DOHH2 (cell line): ENCODE data around the gene FRS3.

Source experiments
- H3F3A ChIP-seq: fragments of 200-600 bp; sonication (generic), shearing (Covaris generic); 2 replicates; pipeline ENCODE4 v1.6.0; 2016; ENCODE audit warnings: antibody characterized with exemption, mild to moderate bottlenecking; ENCODE audit not compliant: control insufficient read depth, insufficient read depth
- H3K27ac ChIP-seq: fragments of 200-600 bp; sonication (generic); 2 replicates; pipeline ENCODE4 v1.5.1; 2014; ENCODE audit warnings: low read depth, mild to moderate bottlenecking, low read length, moderate library complexity
- H3K27me3 ChIP-seq: fragments of 200-600 bp; sonication (generic); 2 replicates; pipeline ENCODE4 v1.6.1; 2014; ENCODE audit warnings: mild to moderate bottlenecking, low read length, mixed read lengths; ENCODE audit not compliant: control insufficient read depth
- H3K36me3 ChIP-seq: fragments of 200-600 bp; sonication (generic); 2 replicates; pipeline ENCODE4 v1.6.1; 2014; ENCODE audit warnings: mild to moderate bottlenecking, low read length, moderate library complexity, mixed read lengths; ENCODE audit not compliant: control insufficient read depth
- H3K4me1 ChIP-seq: fragments of 200-600 bp; sonication (generic); 2 replicates; pipeline ENCODE4 v1.6.1; 2014; ENCODE audit warnings: mild to moderate bottlenecking, low read length, mixed read lengths; ENCODE audit not compliant: control insufficient read depth
- H3K4me2 ChIP-seq: fragments of 200-600 bp; sonication (generic); 2 replicates; pipeline ENCODE4 v1.6.0; 2014; ENCODE audit warnings: mild to moderate bottlenecking, low read length, moderate library complexity
- H3K4me3 ChIP-seq: fragments of 200-600 bp; sonication (generic); 2 replicates; pipeline ENCODE4 v1.5.1; 2014; ENCODE audit warnings: mild to moderate bottlenecking, low read length, mixed read lengths
- H3K79me2 ChIP-seq: fragments of 200-600 bp; sonication (generic); 2 replicates; pipeline ENCODE4 v1.6.1; 2014; ENCODE audit warnings: mild to moderate bottlenecking, low read length, mixed read lengths; ENCODE audit not compliant: control insufficient read depth
- H3K9me2 ChIP-seq: fragments of 200-600 bp; sonication (generic); replicated peaks from 2 replicates; pipeline ENCODE4 v1.6.1; 2014; ENCODE audit warnings: mild to moderate bottlenecking, low read length, mixed read lengths; ENCODE audit not compliant: control insufficient read depth
- H3K9me3 ChIP-seq: fragments of 200-600 bp; sonication (generic); 2 replicates; pipeline ENCODE4 v1.6.1; 2014; ENCODE audit warnings: antibody characterized with exemption, low read length, mixed read lengths; ENCODE audit not compliant: control insufficient read depth, insufficient read depth
- H4K20me1 ChIP-seq: fragments of 200-600 bp; sonication (generic); 2 replicates; pipeline ENCODE4 v1.6.0; 2014; ENCODE audit warnings: low read depth, mild to moderate bottlenecking, antibody characterized with exemption, low read length, moderate library complexity; ENCODE audit not compliant: control insufficient read depth, insufficient read depth
- CTCF ChIP-seq: fragments of 200-600 bp; sonication (generic); IDR thresholded peaks from one replicate; pipeline ENCODE4 v1.5.1; 2014; ENCODE audit warnings: antibody characterized with exemption, mild to moderate bottlenecking, low read depth, low read length; ENCODE audit not compliant: poor library complexity, severe bottlenecking
- EZH2phosphoT487 ChIP-seq: fragments of 200-600 bp; sonication (generic); IDR thresholded peaks from 2 replicates; pipeline ENCODE4 v1.6.1; 2017; ENCODE audit warnings: borderline replicate concordance, mild to moderate bottlenecking, antibody characterized with exemption, low read length, moderate library complexity, mixed read lengths

FRS3 gene

GRCh38 chr6:41722969-41723529 lies 56.7 kb downstream of the FRS3 start:
- no peak for TF ChIP-seq CTCF
- no peak for TF ChIP-seq EZH2phosphoT487
- H3K4me2 ChIP-seq = peak overlapping the region; percentile 93
- H3K4me3 ChIP-seq = peak overlapping the region; percentile 73
- no peaks in the 10 kb centered on the region for H3K9me2 ChIP-seq
- peaks cover 10% of the 10 kb centered on the region; the same call in 1 of the 2 replicates for H3F3A ChIP-seq
- peak overlapping the region; percentile 87 for H3K27ac ChIP-seq
- H3K4me1 ChIP-seq = peaks cover 92% of the 10 kb centered on the region
- no peaks in the 10 kb centered on the region for H3K27me3 ChIP-seq
- no peaks in the 10 kb centered on the region for H3K9me3 ChIP-seq
- peaks cover 13% of the 10 kb centered on the region for H4K20me1 ChIP-seq
- H3K79me2 ChIP-seq = peaks cover 95% of the 10 kb centered on the region
- peaks cover 23% of the 10 kb centered on the region for H3K36me3 ChIP-seq

GRCh38 chr6:41721414-41721813 lies 58.3 kb downstream of the FRS3 start:
- Histone ChIP-seq H3K4me2 (0 out of 2 replicates have a peak overlapping the region, but pooled peaks have one; percentile 1), H3K9me2 (no peaks in the 10 kb centered on the region), H3K27ac (no peak overlapping the region), H3K36me3 (peaks cover 24% of the 10 kb centered on the region), H3K4me1 (peaks cover 95% of the 10 kb centered on the region), H3F3A (peaks cover 10% of the 10 kb centered on the region), H4K20me1 (peaks cover 13% of the 10 kb centered on the region), H3K27me3 (no peaks in the 10 kb centered on the region), H3K4me3 (no peak overlapping the region), H3K9me3 (no peaks in the 10 kb centered on the region), H3K79me2 (peaks cover 97% of the 10 kb centered on the region)
- TF ChIP-seq EZH2phosphoT487 (no peak), CTCF (no peak)

- H4K20me1 ChIP-seq = peaks cover 18% of the 10 kb centered on the region
- H3K9me2 ChIP-seq = no peaks in the 10 kb centered on the region
- peaks cover 98% of the 10 kb centered on the region for H3K79me2 ChIP-seq
- H3K4me2 ChIP-seq = no peak overlapping the region
- no peak overlapping the region for H3K4me3 ChIP-seq
- peaks cover 98% of the 10 kb centered on the region for H3K4me1 ChIP-seq
- H3K9me3 ChIP-seq = no peaks in the 10 kb centered on the region
- peaks cover 7% of the 10 kb centered on the region for H3F3A ChIP-seq
- no peaks in the 10 kb centered on the region for H3K27me3 ChIP-seq
- TF ChIP-seq CTCF (no peak), EZH2phosphoT487 (no peak)
- no peak overlapping the region for H3K27ac ChIP-seq
- H3K36me3 ChIP-seq = peaks cover 27% of the 10 kb centered on the region
Observed at GRCh38 chr6:41720783-41721182, 58.9 kb downstream of the FRS3 start.
